ENCODE measurements around the gene NMT1. TPM values are rescaled to one million over a fixed set of nuclear protein-coding genes. Genes with fewer than 3 reads are reported as not detected.

The NMT1 gene
- total RNA-seq, 4 donors from 2014 or later: 63.5 to 129 (median 69.1) TPM

DNA sequence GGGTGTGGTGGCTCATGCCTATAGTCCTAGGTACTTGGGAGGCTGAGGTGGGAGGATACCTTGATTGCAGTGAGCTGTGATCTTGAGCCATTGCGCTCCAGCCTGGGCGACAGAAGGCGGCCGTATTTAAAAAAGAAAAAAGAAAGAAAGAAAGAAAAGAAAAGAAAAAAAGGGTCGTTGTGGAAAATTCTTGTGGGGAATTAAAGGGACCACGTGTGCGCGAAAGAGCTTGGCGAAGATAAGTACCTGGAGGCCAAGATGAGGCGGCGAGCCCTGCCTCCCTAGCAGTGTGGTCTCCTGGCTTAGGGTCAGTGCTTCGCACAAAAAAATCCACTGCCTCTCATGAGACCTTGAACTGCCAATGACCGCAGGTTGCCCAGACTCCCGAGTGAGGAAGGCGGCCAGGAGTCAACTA lies 728 bp upstream of the NMT1 start:
- WGBS, 2 donors (ENCODE audit: low coverage in 1 of 2): 5 to 11% methylated on average over 9 to 12 of the region's 15 CpGs
- peak; percentile 7 for ATAC-seq
- H3K4me1 ChIP-seq: peaks cover 8 to 57% (median 26%) of the 10 kb centered on the region in 3 donors
- H3K27me3 ChIP-seq: no peaks in the 10 kb centered on the region
- peak overlapping the region; percentile 70 to 96 (median 91) for H3K27ac ChIP-seq
- peak overlapping the region; percentile 70 to 89 for H3K4me3 ChIP-seq
- TF ChIP-seq CTCF (IDR thresholded peaks at IDR 0.05) (no peak), POLR2A (IDR thresholded peaks at IDR 0.05) (no peak), EP300 (IDR thresholded peaks at IDR 0.05) (no peak), POLR2AphosphoS5 (IDR thresholded peaks at IDR 0.05) (no peak)
- no peaks in the 10 kb centered on the region for H3K9me3 ChIP-seq
- no peaks in the 10 kb centered on the region for H3K36me3 ChIP-seq

- Histone ChIP-seq H3K27ac (peak overlapping the region; percentile 41 to 96 (median 91)), H3K36me3 (peaks cover 0 to 3% of the 10 kb centered on the region in 2 donors), H3K9me3 (no peaks in the 10 kb centered on the region), H3K4me3 (peak overlapping the region; percentile 70 to 89), H3K4me1 (peaks cover 8 to 70% (median 26%) of the 10 kb centered on the region in 3 donors), H3K27me3 (no peaks in the 10 kb centered on the region)
- ATAC-seq: no peak
- TF ChIP-seq POLR2A (IDR thresholded peaks at IDR 0.05): no peak
- no peak for TF ChIP-seq EP300 (IDR thresholded peaks at IDR 0.05)
- no peak for TF ChIP-seq POLR2AphosphoS5 (IDR thresholded peaks at IDR 0.05)
- no peak for TF ChIP-seq CTCF (IDR thresholded peaks at IDR 0.05)
- WGBS, 2 donors (ENCODE audit: low coverage in 1 of 2): 12 to 14% methylated on average over 15 of the region's 15 CpGs
These were observed 589 bp downstream of the NMT1 start for GRCh38 chr17:45061606-45062205.

- peaks cover 8 to 83% (median 31%) of the 10 kb centered on the region in 3 donors for H3K4me1 ChIP-seq
- WGBS, 2 donors (ENCODE audit: low coverage in 1 of 2): 100% methylated on average over 1 of the region's 1 CpG; no CpG with 5 or more reads in 1 of the 2 donors
These were observed 2.1 kb downstream of the NMT1 start for GRCh38 chr17:45063198-45063597.

DNA sequence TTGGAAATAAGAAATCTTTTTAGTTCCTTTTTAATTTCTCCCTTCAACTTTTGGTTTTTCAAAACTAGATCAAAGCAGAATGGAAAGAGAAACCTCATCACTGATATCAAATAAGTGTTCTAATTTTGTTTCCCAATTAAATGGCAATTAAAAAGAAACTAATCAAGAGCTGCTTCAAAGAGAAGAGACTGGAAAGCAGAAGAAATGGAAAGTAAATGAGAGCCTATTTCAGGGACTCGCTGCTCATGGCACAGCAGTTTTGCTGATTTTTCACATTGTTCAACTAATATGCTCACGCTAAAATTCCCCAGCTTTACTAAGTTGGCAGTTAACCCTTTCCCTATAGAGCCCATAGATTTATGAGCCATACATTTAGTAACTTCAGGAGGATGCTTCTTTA lies 6.5 kb downstream of the NMT1 start:
- Histone ChIP-seq H3K9me3 (no peaks in the 10 kb centered on the region), H3K36me3 (peaks cover 0 to 44% of the 10 kb centered on the region in 2 donors), H3K27me3 (no peaks in the 10 kb centered on the region), H3K4me3 (no peak overlapping the region), H3K4me1 (peaks cover under 1 to 59% (median 12%) of the 10 kb centered on the region in 3 donors), H3K27ac (peak overlapping the region in 1 of 4 donors; percentile 27)
- ATAC-seq: no peak
- 49 to 62% methylated on average over 2 of the region's 2 CpGs for WGBS, 2 donors (ENCODE audit: low coverage in 1 of 2)
- TF ChIP-seq POLR2A (IDR thresholded peaks at IDR 0.05) (no peak), POLR2AphosphoS5 (IDR thresholded peaks at IDR 0.05) (no peak), EP300 (IDR thresholded peaks at IDR 0.05) (no peak), CTCF (IDR thresholded peaks at IDR 0.05) (no peak)

More at GRCh38 chr17:45063198-45063597, 2.1 kb downstream of the NMT1 start:
- Histone ChIP-seq H3K4me3 (no peak overlapping the region), H3K27me3 (no peaks in the 10 kb centered on the region), H3K27ac (no peak overlapping the region), H3K36me3 (peaks cover 0 to 10% of the 10 kb centered on the region in 2 donors), H3K9me3 (no peaks in the 10 kb centered on the region)
- no peak for TF ChIP-seq POLR2A (IDR thresholded peaks at IDR 0.05)
- no peak for TF ChIP-seq CTCF (IDR thresholded peaks at IDR 0.05)
- ATAC-seq: no peak

DNA sequence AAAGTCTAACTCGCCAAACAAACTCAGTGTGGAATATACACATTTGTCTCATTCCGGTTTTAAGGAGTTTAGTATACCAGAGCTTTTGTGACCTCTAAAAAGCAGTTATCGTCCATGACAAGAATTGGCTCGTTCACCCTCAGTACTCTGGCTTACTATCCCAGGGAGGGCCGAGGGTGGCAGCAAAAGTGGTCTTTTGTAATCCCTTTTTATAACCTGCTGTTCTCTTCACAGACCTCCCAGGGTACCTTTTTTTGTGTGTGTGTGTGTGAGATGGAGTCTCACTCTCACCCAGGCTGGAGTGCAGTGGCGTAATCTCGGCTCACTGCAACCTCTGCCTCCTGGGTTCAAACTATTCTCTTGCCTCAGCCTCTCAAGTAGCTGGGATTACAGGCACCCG lies 8.9 kb downstream of the NMT1 start:
- peaks cover 0 to 58% (median 14%) of the 10 kb centered on the region in 3 donors for H3K4me1 ChIP-seq
- peaks cover 0 to 61% of the 10 kb centered on the region in 2 donors for H3K36me3 ChIP-seq
- WGBS, 2 donors (ENCODE audit: low coverage in 1 of 2): 90 to 93% methylated on average over 5 to 8 of the region's 8 CpGs
- H3K9me3 ChIP-seq: no peaks in the 10 kb centered on the region
- H3K4me3 ChIP-seq: no peak overlapping the region
- no peak for TF ChIP-seq POLR2AphosphoS5 (IDR thresholded peaks at IDR 0.05)
- TF ChIP-seq EP300 (IDR thresholded peaks at IDR 0.05): no peak
- no peak for TF ChIP-seq POLR2A (IDR thresholded peaks at IDR 0.05)
- TF ChIP-seq CTCF (IDR thresholded peaks at IDR 0.05): no peak
- no peaks in the 10 kb centered on the region for H3K27me3 ChIP-seq
- ATAC-seq: no peak
- H3K27ac ChIP-seq: no peak overlapping the region
